Loucy (cell line): ENCODE results near the gene UBR1.

Experiments used
- EZH2phosphoT487 ChIP-seq: fragments of 200-600 bp; IDR thresholded peaks from 2 replicates; pipeline ENCODE4 v1.6.1; 2018; ENCODE audit warnings: antibody characterized with exemption, mild to moderate bottlenecking, moderate library complexity, borderline replicate concordance
- TF ChIP-seq, protein P1 (sequence below): fragments of 200-600 bp; sonication (generic); conservative IDR thresholded peaks from 2 replicates; pipeline ENCODE4 v1.5.1; 2014; ENCODE audit warnings: mild to moderate bottlenecking, antibody characterized with exemption, low read length

- TF ChIP-seq, protein P1, sequence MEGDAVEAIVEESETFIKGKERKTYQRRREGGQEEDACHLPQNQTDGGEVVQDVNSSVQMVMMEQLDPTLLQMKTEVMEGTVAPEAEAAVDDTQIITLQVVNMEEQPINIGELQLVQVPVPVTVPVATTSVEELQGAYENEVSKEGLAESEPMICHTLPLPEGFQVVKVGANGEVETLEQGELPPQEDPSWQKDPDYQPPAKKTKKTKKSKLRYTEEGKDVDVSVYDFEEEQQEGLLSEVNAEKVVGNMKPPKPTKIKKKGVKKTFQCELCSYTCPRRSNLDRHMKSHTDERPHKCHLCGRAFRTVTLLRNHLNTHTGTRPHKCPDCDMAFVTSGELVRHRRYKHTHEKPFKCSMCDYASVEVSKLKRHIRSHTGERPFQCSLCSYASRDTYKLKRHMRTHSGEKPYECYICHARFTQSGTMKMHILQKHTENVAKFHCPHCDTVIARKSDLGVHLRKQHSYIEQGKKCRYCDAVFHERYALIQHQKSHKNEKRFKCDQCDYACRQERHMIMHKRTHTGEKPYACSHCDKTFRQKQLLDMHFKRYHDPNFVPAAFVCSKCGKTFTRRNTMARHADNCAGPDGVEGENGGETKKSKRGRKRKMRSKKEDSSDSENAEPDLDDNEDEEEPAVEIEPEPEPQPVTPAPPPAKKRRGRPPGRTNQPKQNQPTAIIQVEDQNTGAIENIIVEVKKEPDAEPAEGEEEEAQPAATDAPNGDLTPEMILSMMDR: no peak
- no peak for TF ChIP-seq EZH2phosphoT487
These were observed 166.0 kb downstream of the UBR1 start for GRCh38 chr15:42939841-42940240.
